HG02840 (cell line): ENCODE results near the gene ATAD3A.
A peak's percentile ranks its signal among the peaks of the same experiment; 100 is the strongest.
"Not testable (repeated sequence)": the region's sequence is repeated elsewhere in the genome, so short reads cannot be mapped to it uniquely, and the experiment has no call there.

Experiments
- ATAC-seq: cut with Tn5 transposase; IDR thresholded peaks from one replicate; pipeline ENCODE4 v1.9.1; 2021; ENCODE audit warnings: mild to moderate bottlenecking, moderate library complexity, moderate number of reproducible peaks; ENCODE audit not compliant: unreplicated experiment, low FRiP score

Gene ATAD3A

DNA sequence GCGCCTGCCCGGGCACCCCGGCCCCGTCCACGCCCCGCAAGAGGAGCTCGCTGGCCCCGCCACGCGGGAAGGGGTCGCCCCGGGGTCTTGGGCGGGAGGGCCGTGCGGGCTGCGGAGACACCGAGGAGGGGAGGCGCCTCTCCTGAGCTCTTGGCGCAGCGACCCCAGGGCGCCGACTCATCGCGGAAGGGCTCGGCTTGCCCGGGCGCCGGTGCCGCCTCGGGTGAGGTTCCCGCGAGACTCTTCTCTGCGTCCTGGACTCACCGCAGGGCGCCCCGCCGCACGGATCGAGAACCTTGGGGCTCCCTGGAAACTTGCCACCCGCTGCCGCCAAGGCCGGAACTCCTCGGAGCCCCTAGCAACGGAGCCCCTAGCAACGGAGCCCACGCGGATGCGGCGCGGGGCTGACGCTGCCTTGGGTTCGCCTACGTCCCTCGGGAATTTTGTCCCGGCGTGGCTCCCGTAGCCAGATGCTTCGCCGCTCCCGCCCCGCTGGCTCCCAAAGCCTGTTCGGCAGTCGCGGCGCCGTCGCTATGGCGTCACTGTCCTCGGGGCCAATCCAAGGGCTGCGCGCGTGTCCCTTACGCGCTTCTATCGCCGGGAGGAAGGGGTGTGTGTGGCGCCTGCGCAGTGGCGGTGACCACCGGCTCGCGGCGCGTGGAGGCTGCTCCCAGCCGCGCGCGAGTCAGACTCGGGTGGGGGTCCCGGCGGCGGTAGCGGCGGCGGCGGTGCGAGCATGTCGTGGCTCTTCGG lies at the start of gene ATAD3A:
Gene ATAD3A (plus strand): TSS at position 630 of the 753 bp plus-strand sequence. CDS start 107 bp downstream, at position 737.
- ATAC-seq = peak; percentile 88

DNA sequence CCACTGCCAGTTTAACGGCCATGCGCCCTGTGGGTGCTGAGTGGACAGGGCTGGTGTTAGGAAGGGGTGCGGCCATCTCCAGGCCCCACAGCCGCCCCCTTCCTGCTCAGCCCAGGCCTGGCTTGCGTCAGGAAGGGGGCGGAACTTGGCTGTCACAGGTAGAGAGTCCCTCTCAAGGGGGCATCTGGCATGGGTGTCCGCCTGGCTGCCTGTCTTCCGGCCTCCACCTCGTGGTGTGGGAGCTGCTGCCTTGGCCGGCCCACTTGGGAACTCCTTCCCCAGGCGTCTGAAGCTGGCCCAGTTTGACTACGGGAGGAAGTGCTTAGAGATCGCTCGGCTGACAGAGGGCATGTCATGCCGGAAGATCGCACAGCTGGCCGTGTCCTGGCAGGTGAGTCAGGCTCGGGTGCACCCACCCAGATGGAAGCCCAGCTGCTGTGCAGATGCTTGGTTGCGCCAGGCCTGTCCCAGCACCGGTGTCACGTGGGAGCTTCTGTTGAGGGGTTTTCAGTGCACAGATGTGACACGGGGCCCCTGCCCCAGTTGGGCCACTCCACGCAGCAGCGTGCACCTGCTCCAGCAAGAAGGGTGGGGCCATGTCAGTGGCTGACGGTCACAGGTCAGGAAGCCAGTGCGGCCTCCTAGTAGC lies 49.5 kb upstream of the ATAD3A start:
- no peak for ATAC-seq

DNA sequence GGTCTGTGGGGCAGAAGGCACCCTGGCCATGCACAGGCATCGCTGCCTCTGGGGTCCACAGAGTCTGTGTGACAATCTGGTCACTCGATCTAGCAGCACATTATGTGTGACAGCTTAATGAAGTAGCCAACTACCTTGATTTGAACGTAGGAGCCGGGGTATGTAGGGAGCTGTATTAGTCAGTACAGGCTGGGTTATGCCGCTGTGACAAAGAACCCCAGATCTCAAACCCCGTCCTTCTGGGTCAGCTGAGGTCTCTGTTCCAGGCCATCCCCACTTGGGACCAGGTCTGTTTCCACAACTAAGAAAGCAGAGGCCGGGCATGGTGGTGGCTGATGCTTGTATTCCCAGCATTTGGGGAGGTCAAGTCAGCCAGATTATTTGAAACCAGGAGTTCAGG lies 48.6 kb upstream of the ATAD3A start:
- ATAC-seq = no peak

DNA sequence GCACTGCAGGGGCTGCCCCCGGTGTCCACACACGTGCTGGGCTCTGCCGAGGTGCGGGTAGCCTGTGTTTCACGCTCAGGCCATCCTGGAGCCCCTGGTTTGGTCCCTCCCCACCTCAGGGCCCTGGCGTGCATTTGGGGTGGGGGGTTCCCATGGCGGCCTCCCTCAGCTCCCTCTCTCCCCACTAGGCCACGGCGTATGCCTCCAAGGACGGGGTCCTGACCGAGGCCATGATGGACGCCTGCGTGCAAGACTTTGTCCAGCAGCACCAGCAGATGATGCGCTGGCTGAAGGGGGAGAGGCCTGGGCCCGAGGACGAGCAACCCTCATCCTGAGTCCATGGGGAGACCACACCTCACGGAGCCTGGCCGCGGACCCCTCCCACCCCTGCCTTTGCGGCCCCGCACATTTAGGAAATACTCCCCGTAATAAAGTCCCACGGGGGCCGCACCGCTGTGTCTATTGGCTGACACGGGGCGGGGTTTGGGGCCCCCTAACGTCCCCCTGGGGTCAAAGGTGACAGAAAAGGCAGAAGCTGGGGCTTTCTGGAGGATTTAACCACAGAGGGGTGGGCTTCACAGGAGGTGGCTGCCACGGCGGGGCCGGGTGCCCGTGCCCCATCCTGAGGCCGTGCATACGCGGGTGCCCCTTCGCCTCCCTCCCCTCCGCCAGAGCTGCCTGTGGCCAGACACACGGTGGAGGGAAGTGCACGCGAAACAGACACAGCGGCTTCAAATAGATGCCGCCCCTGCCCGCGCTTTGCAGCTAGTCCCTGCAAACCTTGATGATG lies 43.6 kb upstream of the ATAD3A start:
- not testable (repeated sequence) for ATAC-seq

DNA sequence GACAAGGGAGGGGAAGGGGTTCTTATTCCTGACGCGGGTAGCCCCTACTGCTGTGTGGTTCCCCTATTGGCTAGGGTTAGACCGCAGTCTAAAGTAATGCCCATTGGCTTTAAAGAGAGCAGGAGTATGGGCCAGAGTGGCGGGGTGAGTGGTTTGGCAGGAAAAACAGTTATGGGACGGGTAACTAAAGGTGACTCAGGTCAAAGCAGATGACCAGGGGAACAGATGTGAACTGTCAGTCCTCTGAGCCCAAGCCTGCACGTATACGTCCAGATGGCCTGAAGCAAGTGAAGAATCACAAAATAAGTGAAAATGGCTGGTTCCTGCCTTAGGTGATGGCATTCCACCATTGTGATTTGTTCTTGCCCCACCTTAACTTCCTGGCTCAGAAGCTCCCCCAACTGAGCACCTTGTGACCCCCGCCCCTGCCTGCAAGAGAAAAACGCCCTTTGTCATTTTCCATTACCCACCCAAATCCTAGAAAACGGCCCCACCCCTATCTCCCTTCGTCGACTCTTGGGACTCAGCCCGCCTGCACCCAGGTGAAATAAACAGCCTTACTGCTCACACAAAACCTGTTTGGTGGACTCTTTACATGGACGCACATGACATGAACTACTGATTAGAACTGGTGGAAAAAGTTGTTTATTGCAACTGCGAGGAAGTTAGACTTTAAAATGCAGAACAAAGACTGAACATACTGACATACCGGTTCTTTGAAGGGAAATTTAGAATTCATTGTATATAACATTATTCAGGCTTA lies 41.2 kb upstream of the ATAD3A start:
- no peak for ATAC-seq

DNA sequence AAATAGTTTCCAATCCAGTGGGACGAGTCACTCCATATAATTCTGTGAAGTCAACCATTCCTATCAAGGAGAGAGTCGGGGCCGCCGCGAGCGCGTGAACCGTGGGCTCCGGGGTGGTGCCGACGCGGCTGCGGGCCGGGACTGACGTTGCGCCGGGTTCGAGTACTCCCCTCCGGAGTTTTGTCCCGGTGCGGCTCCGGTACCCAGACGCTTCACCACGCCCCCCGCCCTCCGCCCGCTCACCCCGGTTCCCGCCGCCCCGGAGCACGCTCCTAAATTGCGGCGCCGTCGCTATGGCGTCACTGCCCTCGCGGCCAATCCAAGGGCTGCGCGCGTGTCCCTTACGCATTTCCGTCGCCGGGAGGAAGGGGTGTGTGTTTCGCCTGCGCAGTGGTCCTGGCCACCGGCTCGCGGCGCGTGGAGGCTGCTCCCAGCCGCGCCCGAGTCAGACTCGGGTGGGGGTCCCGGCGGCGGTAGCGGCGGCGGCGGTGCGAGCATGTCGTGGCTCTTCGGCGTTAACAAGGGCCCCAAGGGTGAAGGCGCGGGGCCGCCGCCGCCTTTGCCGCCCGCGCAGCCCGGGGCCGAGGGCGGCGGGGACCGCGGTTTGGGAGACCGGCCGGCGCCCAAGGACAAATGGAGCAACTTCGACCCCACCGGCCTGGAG lies 40.4 kb upstream of the ATAD3A start, which contains the start of gene ATAD3B:
Gene ATAD3B (plus strand): TSS at position 377 of the 664 bp plus-strand sequence. CDS start 120 bp downstream, at position 497.
- peak; percentile 90 for ATAC-seq

DNA sequence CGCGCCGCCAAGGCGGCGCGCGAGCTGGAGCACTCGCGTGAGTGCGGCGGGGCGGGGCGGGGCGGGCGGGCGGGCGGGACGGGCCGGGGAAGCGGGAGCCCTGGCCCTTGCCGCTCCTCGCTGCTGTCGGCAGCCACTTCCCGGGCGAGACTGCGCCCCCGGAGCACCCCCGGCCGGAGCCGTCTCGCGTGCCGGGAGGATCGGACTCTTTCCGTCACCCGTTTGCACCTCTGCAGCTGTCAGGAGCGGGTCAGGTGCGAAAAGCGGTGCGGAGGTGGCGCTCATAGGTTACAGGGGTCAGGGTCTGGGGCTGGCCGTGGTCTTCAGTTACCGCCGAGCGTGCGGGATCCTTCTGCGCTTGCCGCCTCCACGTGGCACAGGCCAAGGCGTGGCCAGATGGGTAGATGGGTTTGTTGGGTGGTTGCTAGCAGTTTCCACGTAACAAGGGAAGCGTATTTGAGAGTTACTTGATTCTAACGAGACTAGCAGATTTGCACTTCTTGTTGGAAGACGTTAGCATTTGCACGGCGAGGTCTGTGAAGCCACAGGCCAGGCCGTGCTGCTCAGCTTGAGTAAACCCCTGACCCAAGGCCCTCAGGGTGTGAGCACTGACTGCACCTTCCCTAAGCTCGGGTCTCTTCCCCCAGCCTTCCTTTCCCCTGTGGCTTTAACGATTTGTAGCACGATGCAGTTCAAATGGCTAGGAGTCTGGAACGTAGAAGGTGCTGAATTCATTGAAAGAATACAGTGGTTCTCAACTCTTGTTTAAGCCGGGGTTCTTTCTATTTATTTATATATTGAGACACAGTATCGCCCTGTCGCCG lies 39.7 kb upstream of the ATAD3A start:
- peak; percentile 10 for ATAC-seq

DNA sequence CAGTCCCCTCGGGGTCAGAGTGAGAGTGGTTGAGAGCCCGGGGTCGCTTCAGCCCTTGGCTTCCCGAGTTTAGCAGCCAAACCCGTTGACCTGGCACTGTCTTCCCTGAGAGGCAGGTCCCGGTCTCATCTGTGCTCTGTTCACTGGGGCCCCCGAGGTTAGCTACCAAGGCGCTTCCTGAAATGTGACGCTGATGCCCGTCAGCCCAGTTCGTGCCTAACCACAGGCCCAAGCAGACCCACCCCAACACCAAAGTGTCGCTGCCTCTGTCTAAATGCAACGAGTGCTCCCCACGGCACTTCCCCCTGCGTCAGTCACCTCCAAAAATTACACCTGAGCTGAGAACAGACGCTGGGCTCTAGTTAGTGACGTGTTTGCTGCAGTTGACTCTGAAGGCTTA lies 36.0 kb upstream of the ATAD3A start:
- not testable (repeated sequence) for ATAC-seq

DNA sequence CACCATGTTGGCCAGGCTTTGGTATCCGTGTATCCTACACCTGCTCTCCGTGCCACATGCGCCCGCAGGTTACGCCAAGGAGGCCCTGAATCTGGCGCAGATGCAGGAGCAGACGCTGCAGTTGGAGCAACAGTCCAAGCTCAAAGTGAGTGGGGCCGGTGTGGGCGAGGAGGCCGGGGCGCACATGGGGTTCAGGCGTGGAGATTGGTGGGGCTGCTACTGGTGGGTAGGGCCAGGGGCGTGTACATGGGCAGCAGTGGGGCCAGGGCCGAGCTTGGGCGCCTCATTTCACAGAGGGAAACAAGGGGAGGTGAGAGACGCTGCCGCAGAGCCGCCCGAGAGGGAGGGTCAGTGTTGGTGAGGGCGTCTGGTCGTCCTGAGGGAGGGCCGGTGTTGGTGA lies 34.8 kb upstream of the ATAD3A start:
- no peak for ATAC-seq

DNA sequence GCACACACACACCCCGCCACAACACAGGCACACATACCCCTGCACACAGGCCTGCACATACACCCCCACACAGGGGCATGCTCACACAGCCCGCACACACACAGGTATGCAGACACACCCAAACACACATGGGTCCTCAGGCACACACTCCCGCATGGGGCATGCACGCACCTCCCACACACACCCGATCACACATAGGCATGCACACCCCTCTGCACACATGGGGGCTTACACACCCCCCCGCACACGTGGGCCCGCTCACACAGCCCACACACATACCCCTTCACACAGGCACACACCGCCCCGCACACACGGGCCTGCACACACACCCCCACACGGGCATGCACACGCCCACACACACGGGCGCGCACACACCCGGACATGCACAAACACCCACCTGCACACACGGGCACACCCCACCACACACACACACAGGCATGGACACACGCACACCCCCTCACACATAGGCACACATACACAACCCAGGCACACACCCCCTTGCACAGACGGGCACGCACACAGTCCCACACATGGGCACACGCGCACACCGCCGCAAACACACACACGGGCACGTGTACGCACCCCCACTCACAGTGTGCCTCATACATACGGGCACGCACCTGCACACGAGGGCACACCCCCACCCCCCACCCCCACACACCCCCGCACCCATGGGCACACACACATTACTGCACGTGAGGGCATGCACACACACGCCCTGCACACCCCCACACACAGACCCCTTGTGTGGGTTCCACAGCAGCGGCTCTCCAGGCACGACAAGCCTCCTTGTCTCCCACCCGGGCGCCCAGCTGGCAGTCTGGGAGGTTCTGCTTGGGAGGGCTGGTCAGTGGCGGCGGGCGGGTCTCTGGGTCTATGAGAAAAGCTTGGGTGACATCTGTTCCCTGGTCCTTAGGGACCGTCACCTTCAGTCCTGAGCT lies 32.1 kb upstream of the ATAD3A start:
- no peak for ATAC-seq

DNA sequence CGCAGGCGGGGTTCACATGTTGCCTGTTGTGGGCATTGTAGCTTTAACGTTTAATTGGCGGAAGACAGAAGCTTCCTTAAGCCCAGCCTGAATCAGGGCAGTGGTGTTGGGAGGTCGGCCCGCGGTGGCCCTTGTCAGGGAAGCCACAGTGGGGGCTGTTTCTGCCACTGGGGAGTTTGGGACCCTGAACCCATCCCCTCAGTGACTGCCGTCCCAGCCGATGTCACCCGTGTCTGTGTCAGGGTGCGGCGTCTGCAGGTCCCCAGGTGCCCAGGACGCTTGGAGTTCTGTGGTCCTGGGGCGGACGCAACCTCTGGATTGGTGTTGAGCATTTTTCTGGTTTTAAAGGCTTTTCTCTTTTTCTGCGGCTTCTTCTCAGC lies 31.5 kb upstream of the ATAD3A start:
- ATAC-seq = not testable (repeated sequence)

DNA sequence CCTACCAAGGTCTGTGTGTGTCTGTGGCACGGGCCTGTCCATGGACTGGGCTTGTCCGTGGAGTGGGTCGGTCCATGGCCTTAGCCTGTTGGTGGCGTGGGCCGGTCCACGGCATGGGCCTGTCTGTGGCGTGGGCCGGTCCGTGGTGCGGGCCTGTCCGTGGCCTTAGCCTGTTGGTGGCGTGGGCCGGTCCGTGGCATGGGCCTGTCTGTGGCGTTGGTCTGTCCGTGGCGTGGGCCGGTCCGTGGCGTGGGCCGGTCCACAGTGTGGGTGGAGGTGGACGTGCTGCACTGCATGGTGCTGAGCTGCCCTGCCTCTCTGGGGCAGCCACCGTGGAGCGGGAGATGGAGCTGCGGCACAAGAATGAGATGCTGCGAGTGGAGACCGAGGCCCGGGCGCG lies 30.2 kb upstream of the ATAD3A start:
- not testable (repeated sequence) for ATAC-seq

DNA sequence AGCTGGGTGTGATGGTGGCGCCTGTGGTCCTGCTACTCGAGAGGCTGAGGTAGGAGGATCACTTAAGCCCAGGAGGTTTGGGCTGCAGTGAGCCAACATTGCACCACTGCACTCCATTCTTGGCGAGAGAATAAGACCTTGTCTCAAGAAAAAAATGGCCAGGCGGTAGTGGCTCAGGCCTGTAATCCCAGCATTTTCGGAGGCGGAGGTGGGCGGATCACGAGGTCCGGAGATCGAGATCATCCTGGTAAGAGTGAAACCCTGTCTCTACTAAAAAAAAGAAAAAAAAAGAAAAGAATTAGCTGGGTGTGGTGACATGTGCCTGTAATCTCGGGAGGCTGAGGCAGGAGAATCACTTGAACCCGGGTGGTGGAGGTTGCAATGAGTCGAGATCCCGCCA lies 29.1 kb upstream of the ATAD3A start:
- ATAC-seq = no peak

DNA sequence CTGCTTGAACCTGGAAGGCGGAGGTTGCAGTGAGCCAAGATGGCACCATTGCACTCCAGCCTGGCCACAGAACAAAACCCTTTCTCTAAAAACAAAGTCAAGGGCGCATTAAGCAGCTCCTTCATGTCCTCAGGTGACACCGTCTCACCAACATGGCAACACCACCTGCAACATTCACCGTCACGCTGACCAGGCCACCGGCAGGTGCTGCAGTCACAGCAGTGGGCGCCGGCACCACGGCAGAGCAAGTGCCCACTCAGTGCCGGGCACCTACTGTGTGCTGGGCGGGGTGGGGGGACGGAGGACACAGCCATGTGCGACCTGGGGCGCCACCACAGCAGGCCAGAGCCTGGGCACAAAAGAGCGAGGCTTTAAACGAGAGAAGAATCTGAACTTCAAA lies 28.2 kb upstream of the ATAD3A start:
- ATAC-seq = no peak

DNA sequence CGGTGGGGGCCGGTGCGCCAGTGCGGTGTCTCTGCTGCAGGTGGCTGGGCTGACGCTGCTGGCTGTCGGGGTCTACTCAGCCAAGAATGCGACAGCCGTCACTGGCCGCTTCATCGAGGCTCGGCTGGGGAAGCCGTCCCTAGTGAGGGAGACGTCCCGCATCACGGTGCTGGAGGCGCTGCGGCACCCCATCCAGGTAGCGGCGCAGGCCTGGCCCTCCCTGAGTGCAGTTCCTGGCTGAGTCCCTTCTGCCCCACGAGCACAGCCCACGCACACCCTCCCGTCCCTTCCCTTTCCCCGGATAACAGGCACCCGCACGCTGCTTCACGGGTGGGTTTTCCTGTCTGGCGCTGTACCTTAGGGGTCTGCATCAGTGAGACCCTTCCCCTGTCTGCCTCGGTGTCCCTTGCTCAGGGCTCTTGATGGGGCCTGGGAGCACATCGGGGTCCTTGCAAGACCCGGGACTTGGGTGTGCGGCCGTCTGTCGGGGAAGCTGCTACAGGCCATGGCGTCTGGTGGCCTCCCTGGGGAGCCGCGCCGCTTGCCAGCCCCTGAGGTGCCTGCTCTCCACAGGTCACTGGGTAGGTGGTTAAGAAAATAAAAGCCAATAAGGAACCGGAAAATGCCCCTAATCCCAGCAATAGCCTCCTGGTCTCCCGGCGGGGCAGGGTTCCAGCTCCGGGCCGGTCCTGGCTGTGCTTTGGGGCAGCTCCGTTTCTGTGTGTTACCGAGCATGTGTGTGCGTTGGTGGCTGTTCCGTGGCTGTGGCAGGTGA lies 26.8 kb upstream of the ATAD3A start:
- ATAC-seq = not testable (repeated sequence)

DNA sequence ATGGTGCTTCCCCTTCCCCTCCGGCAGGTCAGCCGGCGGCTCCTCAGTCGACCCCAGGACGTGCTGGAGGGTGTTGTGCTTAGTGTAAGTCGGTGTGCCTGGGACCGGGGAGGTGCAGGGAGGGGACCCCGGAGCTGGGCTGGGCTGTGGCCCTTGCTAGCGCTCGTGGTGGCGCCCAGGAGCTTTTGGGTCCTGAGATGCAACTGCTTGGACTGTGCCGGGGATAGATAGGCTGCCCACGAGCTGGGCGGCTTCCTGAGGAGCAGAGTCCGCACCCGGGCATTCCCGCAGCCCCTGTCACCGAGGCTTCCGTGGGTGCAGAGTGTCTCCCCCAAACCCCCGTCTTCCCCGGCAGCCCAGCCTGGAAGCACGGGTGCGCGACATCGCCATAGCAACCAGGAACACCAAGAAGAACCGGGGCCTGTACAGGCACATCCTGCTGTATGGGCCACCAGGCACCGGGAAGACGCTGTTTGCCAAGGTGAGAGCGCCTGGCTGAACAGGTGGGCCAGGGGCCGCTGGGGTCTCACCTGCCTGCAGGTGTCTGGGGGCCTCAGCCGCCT lies 26.1 kb upstream of the ATAD3A start:
- ATAC-seq = not testable (repeated sequence)

DNA sequence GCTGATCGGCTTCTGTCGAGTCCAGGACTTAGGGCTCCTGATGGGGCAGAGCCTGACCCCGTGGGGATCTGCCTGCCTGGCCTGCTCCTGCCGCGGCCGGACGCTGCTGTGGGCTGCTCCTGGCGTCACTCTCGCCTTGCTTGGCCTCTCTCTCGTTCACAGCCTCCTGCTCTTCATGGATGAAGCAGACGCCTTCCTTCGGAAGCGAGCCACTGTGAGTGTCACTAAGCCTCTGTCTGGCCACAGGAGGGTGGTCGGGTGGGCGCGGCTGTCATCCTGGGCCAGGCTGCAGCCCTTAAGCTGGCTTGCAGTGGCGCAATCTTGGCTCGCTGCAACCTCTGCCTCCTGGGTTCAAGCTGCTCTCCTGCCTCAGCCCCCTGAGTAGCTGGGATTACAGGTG lies 24.3 kb upstream of the ATAD3A start:
- ATAC-seq = no peak
